Left forelimb (tissue), 1 donor: ENCODE measurements around the gene CLK2.
A peak's percentile ranks its signal among the peaks of the same experiment; 100 is the strongest.
"Not testable (repeated sequence)": the region's sequence is repeated elsewhere in the genome, so short reads cannot be mapped to it uniquely, and the experiment has no call there.

Experiments
- DNase-seq: peaks from one replicate; pipeline ENCODE4 v3.0.0-alpha.2; 2018; ENCODE audit warnings: low spot score

Gene CLK2

GRCh38 chr1:155267373-155267772 is 5.9 kb downstream of the CLK2 start:
- DNase-seq = no peak

GRCh38 chr1:155266553-155266952 is 6.8 kb downstream of the CLK2 start:
- DNase-seq = no peak

GRCh38 chr1:155263067-155263466 is 10.2 kb downstream of the CLK2 start:
- no peak for DNase-seq

GRCh38 chr1:155261852-155262673 is 11.2 kb downstream of the CLK2 start, which contains the start of gene SCAMP3:
SCAMP3 (minus strand) TSS chr1:155262360; CDS start chr1:155262151, 209 bp downstream.
- DNase-seq = peak; percentile 92

GRCh38 chr1:155261493-155261851 is 11.8 kb downstream of the CLK2 start:
- DNase-seq = no peak

GRCh38 chr1:155260276-155260675 is 13.0 kb downstream of the CLK2 start:
- DNase-seq = no peak

GRCh38 chr1:155256058-155256852 is 17.0 kb downstream of the CLK2 start:
- DNase-seq = no peak

GRCh38 chr1:155255243-155256007 is 17.9 kb downstream of the CLK2 start, which contains the start of gene ENTREP3:
ENTREP3 (minus strand) TSS chr1:155255483; CDS start chr1:155254877, 606 bp downstream.
- DNase-seq = peak; percentile 97

- no peak for DNase-seq
Measured at GRCh38 chr1:155254714-155255242, 18.5 kb downstream of the CLK2 start.

- DNase-seq = no peak
Measured at GRCh38 chr1:155254228-155254713, 19.0 kb downstream of the CLK2 start.

GRCh38 chr1:155253797-155254196 is 19.5 kb downstream of the CLK2 start:
- DNase-seq = no peak

GRCh38 chr1:155253208-155253607 is 20.1 kb downstream of the CLK2 start:
- no peak for DNase-seq

- no peak for DNase-seq
Measured at GRCh38 chr1:155251566-155251965, 21.7 kb downstream of the CLK2 start.

- peak; percentile 92 for DNase-seq
Measured at GRCh38 chr1:155250633-155251449, 22.5 kb downstream of the CLK2 start.

GRCh38 chr1:155250246-155250632 is 23.1 kb downstream of the CLK2 start:
- DNase-seq = no peak

GRCh38 chr1:155247667-155248553 is 25.4 kb downstream of the CLK2 start:
- no peak for DNase-seq

- DNase-seq = not testable (repeated sequence)
Measured at GRCh38 chr1:155246796-155247195, 26.5 kb downstream of the CLK2 start.

GRCh38 chr1:155245163-155245524 is 28.2 kb downstream of the CLK2 start:
- no peak for DNase-seq

- peak; percentile 99 for DNase-seq
Measured at GRCh38 chr1:155244368-155245162, 28.7 kb downstream of the CLK2 start.
